Neural progenitor cell (in vitro differentiated cells): ENCODE results near the gene PRKCE.

Experiments
- EZH2 ChIP-seq: fragments of 200-600 bp; sonication (generic); IDR thresholded peaks from 2 replicates; pipeline ENCODE4 v1.6.1; 2017; ENCODE audit warnings: antibody characterized with exemption, mild to moderate bottlenecking, moderate library complexity
- TF ChIP-seq, protein P1 (sequence below): fragments of 200-600 bp; sonication (generic); IDR thresholded peaks from 2 replicates; pipeline ENCODE4 v1.5.1; 2017; ENCODE audit warnings: antibody characterized with exemption, mild to moderate bottlenecking

DNA sequence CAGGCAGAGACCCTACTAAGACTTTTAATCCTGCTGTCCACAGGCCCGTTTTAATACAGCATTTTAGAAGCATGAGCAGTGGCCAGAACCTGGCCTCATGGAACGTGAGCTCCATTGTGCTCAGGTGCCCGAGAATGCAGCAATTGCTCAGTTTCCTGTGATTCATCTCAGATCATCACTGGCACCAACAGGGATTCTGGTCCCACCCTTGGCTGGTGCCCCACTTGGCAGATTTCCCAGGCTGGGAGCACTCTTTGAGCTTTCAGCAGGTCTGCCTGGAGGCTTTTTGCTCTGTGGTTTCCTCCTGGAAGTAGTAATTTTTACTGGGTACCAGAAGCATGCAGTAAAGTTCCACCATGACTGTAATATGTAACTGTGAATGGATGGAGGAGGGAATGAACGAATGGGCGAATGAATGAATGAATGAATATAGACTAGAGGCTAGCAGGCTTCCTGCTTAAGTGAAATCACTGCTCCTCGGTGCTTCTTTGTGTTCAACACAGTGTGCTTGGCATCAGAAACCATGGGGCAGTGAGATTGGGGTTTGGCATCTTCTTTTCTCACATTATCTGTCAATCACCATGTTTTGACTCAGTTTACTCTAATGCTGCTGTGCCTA lies 312.9 kb downstream of the PRKCE start:
- TF ChIP-seq, protein P1, sequence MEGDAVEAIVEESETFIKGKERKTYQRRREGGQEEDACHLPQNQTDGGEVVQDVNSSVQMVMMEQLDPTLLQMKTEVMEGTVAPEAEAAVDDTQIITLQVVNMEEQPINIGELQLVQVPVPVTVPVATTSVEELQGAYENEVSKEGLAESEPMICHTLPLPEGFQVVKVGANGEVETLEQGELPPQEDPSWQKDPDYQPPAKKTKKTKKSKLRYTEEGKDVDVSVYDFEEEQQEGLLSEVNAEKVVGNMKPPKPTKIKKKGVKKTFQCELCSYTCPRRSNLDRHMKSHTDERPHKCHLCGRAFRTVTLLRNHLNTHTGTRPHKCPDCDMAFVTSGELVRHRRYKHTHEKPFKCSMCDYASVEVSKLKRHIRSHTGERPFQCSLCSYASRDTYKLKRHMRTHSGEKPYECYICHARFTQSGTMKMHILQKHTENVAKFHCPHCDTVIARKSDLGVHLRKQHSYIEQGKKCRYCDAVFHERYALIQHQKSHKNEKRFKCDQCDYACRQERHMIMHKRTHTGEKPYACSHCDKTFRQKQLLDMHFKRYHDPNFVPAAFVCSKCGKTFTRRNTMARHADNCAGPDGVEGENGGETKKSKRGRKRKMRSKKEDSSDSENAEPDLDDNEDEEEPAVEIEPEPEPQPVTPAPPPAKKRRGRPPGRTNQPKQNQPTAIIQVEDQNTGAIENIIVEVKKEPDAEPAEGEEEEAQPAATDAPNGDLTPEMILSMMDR: no peak
- TF ChIP-seq EZH2: no peak
